Neural progenitor cell (in vitro differentiated cells): Measurements from ENCODE around the gene GATAD2A.

Experiments
- CTCF ChIP-seq: fragments of 200-600 bp; sonication (generic); IDR thresholded peaks from 2 replicates; pipeline ENCODE4 v1.5.1; 2017; ENCODE audit warnings: antibody characterized with exemption, mild to moderate bottlenecking
- EZH2 ChIP-seq: fragments of 200-600 bp; sonication (generic); IDR thresholded peaks from 2 replicates; pipeline ENCODE4 v1.6.1; 2017; ENCODE audit warnings: antibody characterized with exemption, mild to moderate bottlenecking, moderate library complexity
- EZH2phosphoT487 ChIP-seq: fragments of 200-600 bp; sonication (generic); IDR thresholded peaks from 2 replicates; pipeline ENCODE4 v1.6.1; 2017; ENCODE audit warnings: antibody characterized with exemption

DNA sequence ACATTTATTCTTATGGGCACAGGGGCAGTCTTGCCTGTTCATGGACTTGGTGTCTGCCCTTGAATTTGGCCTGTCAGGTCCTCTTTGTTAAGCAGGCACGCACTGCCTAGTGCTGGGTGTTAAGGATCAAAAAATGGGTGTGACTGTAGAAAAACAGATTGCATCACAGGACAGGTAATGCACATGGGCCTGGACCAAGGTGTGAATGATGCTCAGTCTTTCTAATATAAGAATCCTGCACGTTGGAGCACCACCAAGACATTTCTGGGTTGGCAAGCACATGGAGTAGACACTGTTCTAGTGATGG is 33.7 kb downstream of the GATAD2A start:
- no peak for TF ChIP-seq EZH2
- no peak for TF ChIP-seq CTCF
- TF ChIP-seq EZH2phosphoT487, result no peak
